Measurements from ENCODE around the gene PRR12.

The PRR12 gene

GRCh38 chr19:49560358-49560900, 30.6 kb upstream of the PRR12 start:
- no peak for DNase-seq (ENCODE audit: low read depth, low spot score)

GRCh38 chr19:49564616-49565045, 26.4 kb upstream of the PRR12 start:
- DNase-seq (ENCODE audit: low read depth, low spot score): no peak

GRCh38 chr19:49565261-49565660, 25.7 kb upstream of the PRR12 start:
- no peak for DNase-seq (ENCODE audit: low read depth, low spot score)

GRCh38 chr19:49566302-49566701, 24.7 kb upstream of the PRR12 start:
- DNase-seq (ENCODE audit: low read depth, low spot score): no peak

GRCh38 chr19:49567861-49568441, 23.0 kb upstream of the PRR12 start:
- DNase-seq (ENCODE audit: low read depth, low spot score): no peak

- no peak for DNase-seq (ENCODE audit: low read depth, low spot score)
These were observed 20.7 kb upstream of the PRR12 start for GRCh38 chr19:49570138-49570856.

- DNase-seq (ENCODE audit: low read depth, low spot score): no peak
These were observed 19.8 kb upstream of the PRR12 start for GRCh38 chr19:49570997-49571676.

GRCh38 chr19:49573009-49573408, 18.0 kb upstream of the PRR12 start:
- DNase-seq (ENCODE audit: low read depth, low spot score): no peak

GRCh38 chr19:49573425-49573824, 17.6 kb upstream of the PRR12 start:
- no peak for DNase-seq (ENCODE audit: low read depth, low spot score)

- no peak for DNase-seq (ENCODE audit: low read depth, low spot score)
These were observed 16.7 kb upstream of the PRR12 start for GRCh38 chr19:49574206-49574755.

- no peak for DNase-seq (ENCODE audit: low read depth, low spot score)
These were observed 11.8 kb upstream of the PRR12 start for GRCh38 chr19:49579193-49579592.

- DNase-seq (ENCODE audit: low read depth, low spot score): no peak
These were observed 11.1 kb upstream of the PRR12 start for GRCh38 chr19:49579947-49580263.

GRCh38 chr19:49580264-49581006, 10.5 kb upstream of the PRR12 start, which contains the start of gene NOSIP:
TSS of gene NOSIP (minus strand) at chr19:49580556. CDS start at chr19:49560691, 19,865 bp downstream.
- peak; percentile 92 for DNase-seq (ENCODE audit: low read depth, low spot score)

GRCh38 chr19:49581007-49581508, 9.9 kb upstream of the PRR12 start, which contains the start of gene PRRG2:
TSS of gene PRRG2 (plus strand) at chr19:49581316. CDS start at chr19:49583220, 1,904 bp downstream.
- DNase-seq (ENCODE audit: low read depth, low spot score): no peak

GRCh38 chr19:49583239-49583638, 7.7 kb upstream of the PRR12 start:
- DNase-seq (ENCODE audit: low read depth, low spot score): no peak

GRCh38 chr19:49585023-49585422, 6.0 kb upstream of the PRR12 start:
- no peak for DNase-seq (ENCODE audit: low read depth, low spot score)

GRCh38 chr19:49587227-49587626, 3.8 kb upstream of the PRR12 start:
- no peak for DNase-seq (ENCODE audit: low read depth, low spot score)

GRCh38 chr19:49588365-49589122, 2.4 kb upstream of the PRR12 start:
- DNase-seq (ENCODE audit: low read depth, low spot score): peak; percentile 21

- DNase-seq (ENCODE audit: low read depth, low spot score): no peak
These were observed 1.5 kb upstream of the PRR12 start for GRCh38 chr19:49589502-49589905.
